ENCODE results near the gene NCAM2.

DNA sequence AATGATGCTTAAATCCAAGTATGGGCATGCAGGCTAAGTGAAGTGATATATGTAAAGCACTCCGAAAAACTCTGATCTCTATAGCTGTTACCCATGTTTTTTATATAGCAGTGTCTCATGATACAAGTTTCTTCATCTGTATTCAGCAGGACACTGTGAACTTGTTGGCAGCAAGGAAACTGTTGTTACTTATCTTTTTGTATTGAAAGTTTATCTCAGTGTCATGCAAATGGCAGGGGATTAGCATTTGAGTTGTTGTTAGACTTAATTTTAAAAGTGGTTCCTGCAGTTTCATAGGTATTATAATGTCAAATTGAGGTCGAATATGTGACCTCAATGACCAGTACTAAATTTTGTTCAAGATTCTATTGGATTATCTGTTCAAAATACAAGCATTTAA is 47.9 kb downstream of the NCAM2 start:
- TF ChIP-seq, protein P1, sequence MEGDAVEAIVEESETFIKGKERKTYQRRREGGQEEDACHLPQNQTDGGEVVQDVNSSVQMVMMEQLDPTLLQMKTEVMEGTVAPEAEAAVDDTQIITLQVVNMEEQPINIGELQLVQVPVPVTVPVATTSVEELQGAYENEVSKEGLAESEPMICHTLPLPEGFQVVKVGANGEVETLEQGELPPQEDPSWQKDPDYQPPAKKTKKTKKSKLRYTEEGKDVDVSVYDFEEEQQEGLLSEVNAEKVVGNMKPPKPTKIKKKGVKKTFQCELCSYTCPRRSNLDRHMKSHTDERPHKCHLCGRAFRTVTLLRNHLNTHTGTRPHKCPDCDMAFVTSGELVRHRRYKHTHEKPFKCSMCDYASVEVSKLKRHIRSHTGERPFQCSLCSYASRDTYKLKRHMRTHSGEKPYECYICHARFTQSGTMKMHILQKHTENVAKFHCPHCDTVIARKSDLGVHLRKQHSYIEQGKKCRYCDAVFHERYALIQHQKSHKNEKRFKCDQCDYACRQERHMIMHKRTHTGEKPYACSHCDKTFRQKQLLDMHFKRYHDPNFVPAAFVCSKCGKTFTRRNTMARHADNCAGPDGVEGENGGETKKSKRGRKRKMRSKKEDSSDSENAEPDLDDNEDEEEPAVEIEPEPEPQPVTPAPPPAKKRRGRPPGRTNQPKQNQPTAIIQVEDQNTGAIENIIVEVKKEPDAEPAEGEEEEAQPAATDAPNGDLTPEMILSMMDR (IDR thresholded peaks at IDR 0.05; ENCODE audit: poor library complexity): no peak
- TF ChIP-seq EZH2phosphoT487 (IDR thresholded peaks at IDR 0.05; ENCODE audit: low read depth, severe bottlenecking, unreplicated experiment): no peak

All from hepatocyte (in vitro differentiated cells).